HG02943 (cell line): Measurements from ENCODE around the gene LTBR.
"Not testable (repeated sequence)": the region's sequence is repeated elsewhere in the genome, so short reads cannot be mapped to it uniquely, and the experiment has no call there.

ENCODE experiments used
- ATAC-seq: cut with Tn5 transposase; IDR thresholded peaks from one replicate; pipeline ENCODE4 v1.9.1; 2021; ENCODE audit warnings: mild to moderate bottlenecking, low read depth, moderate library complexity; ENCODE audit not compliant: unreplicated experiment

LTBR gene

GRCh38 chr12:6383572-6384498, at the start of gene LTBR:
Gene LTBR (plus strand): TSS chr12:6384162. CDS start chr12:6384359, 197 bp downstream.
- no peak for ATAC-seq

GRCh38 chr12:6334359-6334758, 49.6 kb upstream of the LTBR start:
- no peak for ATAC-seq

- no peak for ATAC-seq
Measured at GRCh38 chr12:6334940-6335450, 49.0 kb upstream of the LTBR start.

- peak; percentile 61 for ATAC-seq
Measured at GRCh38 chr12:6335451-6336078, 48.4 kb upstream of the LTBR start.

- no peak for ATAC-seq
Measured at GRCh38 chr12:6336079-6336888, 47.7 kb upstream of the LTBR start.

GRCh38 chr12:6336889-6337853, 46.8 kb upstream of the LTBR start:
- ATAC-seq: no peak

- ATAC-seq: no peak
Measured at GRCh38 chr12:6337958-6338433, 46.0 kb upstream of the LTBR start.

GRCh38 chr12:6338536-6338935, 45.4 kb upstream of the LTBR start:
- not testable (repeated sequence) for ATAC-seq

- no peak for ATAC-seq
Measured at GRCh38 chr12:6338955-6339354, 45.0 kb upstream of the LTBR start.

GRCh38 chr12:6340032-6340638, 43.8 kb upstream of the LTBR start:
- no peak for ATAC-seq

- ATAC-seq: no peak
Measured at GRCh38 chr12:6340745-6341416, 43.1 kb upstream of the LTBR start.

GRCh38 chr12:6341417-6342139, 42.4 kb upstream of the LTBR start, which contains the start of gene TNFRSF1A:
Gene TNFRSF1A (minus strand): TSS chr12:6342076. CDS start chr12:6341814, 262 bp downstream.
- no peak for ATAC-seq

- ATAC-seq: no peak
Measured at GRCh38 chr12:6342140-6342889, 41.6 kb upstream of the LTBR start.

GRCh38 chr12:6343518-6343917, 40.4 kb upstream of the LTBR start:
- no peak for ATAC-seq

- not testable (repeated sequence) for ATAC-seq
Measured at GRCh38 chr12:6344101-6344660, 39.8 kb upstream of the LTBR start.

GRCh38 chr12:6345319-6346091, 38.5 kb upstream of the LTBR start:
- ATAC-seq: no peak
